Inflammatory macrophage treated with lipopolysaccharide for 1 hour (primary cell): ENCODE results near the gene CLEC19A.

Experiments used
- DNase-seq, 2 donors: peaks; one replicate each; pipeline ENCODE4 v3.0.0-alpha.2; 2020 to 2022

The CLEC19A gene

DNA sequence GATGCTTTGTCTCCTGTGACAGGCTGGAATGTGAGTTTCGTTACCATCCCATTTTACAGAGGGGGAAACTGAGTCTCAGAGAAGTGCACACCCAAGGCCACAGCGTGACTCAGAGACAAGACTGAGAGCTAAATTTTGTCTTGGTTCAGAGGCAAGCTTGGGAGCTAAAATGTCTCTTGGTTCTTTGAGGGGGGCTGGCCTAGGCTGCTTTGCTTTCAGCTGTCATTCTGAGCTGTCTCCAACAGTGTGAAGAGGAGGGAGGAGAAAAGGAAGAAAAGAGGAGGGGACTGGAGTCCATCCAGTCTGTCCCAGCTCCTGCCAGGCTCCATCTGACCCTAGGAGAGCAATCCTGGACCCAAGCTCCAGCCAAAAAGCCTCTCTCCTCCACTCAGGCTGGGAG, at the start of gene CLEC19A:
TSS of gene CLEC19A (plus strand) at position 301 of the 400 bp plus-strand sequence. CDS start 121 bp downstream, outside the sequence.
- no peak for DNase-seq

DNA sequence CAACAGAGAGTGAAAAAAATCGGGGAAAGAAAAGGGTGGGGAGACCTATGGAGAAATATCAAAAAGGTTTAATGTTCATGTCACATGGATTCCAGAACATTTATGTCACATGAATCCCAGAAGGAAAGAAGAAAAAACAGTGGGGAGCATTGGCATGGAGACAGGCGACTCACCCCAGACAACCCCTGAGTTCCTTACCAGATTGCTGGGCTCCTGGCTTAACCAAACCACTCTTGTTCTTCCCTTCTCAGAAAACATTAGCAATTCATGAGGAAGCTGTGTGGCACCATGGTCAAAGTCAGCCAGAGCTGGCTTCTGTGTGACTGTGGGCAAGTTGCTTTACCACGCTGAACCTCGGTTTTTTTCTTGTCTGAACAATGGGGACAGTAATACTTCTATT, 49.6 kb upstream of the CLEC19A start:
- DNase-seq, result no peak

DNA sequence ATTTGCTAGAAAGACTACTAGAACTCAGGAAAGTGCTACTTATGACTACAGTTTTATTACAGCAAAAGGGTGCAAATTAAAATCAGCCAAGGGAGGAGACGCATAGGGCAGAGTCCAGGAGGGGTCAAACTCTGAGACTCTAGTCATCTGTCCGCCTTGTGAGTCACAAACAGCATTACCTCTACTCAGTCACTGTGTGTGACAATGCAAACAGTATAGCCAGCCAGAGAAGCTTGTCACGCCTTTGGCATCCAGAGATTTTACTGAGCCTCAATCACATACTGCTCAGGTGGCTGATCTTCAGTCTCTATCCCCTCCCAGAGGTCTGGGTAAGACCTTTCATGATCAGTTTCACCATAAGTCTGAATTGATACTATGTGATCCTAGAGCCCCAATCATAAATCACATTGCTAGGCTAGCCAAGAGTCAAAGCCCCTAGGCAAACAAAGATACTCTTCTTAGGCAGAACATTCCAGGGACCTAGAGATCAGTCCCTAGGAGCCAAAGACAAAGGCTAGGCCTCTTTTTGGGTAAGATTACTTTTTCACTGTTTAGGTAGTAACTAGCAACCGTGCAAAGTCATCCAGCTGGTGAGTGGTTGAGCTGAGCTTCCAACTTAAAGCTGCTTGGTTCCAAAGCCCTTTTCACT, 48.8 kb upstream of the CLEC19A start:
- no peak for DNase-seq

DNA sequence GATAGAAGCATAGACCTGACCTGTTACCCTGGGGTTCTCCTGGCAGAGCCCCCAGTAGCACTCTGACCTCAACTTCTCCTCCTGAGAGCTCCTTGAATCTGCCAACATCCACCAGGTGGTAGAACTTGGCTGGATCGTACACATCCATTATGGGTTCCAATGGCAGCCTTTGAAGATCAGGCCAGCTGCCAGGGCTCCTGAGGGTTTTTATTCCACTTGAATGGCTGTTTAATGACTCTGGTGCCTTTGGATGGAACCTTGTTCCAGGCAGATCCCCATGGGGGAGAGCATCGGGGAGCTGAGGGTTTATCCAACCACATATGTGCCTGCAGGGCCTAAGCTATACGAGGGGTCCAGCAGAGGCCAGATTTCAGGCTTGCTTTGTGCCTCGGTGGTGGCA, 47.1 kb upstream of the CLEC19A start:
- DNase-seq, result no peak

DNA sequence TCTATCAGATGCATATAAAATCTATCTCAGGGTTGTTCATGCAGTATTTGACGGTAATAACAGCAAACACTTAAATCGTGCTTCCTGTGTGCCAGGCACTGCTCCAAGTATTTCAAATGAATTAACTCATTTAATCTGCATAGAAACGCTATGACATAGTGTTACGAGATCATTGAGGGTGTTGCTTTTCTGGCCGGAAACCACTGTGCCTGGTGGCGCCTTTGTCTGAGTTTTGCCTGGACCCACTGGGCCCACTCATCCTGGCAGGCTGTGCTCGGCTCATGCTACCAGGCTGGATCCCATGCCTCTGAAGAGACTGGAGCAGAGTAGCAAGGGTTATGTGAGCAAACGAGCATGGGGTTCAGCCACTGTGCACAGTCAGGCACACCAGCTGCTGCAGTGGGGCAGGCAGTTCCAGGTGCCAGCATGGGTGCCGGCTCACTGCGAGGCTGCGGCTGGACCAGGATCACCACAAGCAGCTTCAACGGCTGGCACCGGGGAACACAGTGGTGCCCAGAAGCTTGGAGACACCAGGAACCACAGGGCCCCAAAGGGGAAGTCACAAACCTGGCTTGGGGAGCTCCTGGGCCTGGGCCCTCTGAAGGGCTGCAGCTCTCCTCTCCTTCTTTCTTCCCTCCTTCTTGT, 45.9 kb upstream of the CLEC19A start:
- DNase-seq, result no peak

DNA sequence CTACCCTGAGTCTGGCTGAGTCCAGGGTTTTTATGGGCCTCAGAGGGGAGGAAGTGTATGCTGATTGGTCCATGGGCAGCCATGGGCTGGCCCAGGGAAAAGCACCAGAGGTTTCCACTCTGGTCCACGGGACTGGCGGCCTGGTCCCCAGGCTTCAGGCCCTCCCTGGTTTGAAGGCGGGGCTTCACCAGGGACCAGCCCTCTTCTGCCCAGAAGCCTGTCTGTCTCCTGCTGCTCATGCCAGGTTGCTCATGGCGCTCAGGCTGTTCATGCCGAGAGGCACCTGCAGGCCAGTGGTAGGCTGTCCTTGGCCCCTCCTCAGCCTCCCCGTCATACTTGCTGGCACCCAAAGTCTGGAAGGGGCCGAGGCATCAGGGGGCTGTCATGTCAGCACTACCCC, 45.0 kb upstream of the CLEC19A start:
- DNase-seq, result no peak

DNA sequence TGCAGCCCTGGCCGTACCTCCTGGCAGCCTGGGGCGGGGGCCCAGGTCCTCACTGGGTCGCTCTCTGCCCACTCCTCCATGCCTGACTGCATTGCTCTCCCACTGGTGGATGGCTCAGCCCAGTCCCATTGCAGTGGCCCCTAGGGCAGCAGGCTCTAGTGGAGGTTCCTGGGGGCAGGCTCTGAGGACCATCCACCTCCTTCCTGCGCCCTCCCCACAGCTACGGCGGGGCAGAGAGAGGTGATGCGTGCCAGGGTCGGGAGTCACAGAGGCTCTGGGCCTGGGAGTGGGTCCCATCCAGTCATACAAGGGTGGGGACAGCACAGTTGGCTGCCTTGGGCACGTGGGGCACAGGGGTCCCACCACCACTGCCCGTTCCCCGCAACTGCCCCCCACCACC, 44.0 kb upstream of the CLEC19A start:
- no peak for DNase-seq

DNA sequence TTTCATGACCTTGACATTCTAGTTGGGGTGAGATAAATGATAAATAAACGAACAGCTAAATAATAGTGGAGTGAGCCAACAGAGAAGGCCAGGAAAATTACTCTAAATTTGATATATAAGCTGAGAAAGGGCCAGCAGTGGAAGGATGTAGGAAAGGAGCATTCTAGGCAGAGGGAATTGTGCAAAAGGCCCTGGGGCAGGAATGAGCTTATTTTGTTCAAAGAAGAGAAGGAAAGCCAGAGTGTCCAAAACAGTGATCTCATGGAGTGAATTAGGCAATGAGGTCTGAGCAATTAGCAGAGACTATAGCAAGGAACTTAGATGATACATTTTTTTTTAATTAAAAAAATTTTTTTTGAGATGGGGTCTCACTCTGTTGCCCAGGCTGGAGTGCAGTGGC, 43.3 kb upstream of the CLEC19A start:
- DNase-seq, result no peak

DNA sequence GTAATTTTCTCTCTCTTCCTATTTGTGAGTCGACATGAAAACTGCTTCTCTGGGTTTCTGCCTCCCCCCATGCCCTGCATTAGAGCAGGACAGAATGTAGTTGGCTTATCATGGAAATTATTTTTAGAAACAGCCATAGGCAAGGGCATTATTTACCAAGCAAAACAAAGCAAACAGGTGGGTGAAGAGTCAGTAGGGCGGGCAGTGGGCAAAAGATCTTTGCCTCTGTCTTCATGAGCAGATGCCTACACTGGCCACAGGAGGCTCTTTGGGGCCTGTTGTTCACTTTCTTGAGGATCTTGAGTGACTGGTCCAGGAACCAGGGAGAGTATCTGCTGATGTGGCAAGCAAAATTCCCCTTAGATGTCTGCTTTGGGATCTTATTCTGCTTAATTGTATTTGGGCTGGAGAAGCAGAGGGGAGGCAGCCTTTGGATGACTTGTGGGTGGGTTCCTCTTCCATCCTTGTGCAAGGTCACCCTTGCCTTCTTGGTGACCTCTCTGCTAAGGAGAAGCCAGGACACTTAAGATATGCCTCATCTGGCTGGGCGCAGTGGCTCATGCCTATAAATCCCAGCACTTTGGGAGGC, 42.5 kb upstream of the CLEC19A start:
- peak; percentile 8 to 55 for DNase-seq

DNA sequence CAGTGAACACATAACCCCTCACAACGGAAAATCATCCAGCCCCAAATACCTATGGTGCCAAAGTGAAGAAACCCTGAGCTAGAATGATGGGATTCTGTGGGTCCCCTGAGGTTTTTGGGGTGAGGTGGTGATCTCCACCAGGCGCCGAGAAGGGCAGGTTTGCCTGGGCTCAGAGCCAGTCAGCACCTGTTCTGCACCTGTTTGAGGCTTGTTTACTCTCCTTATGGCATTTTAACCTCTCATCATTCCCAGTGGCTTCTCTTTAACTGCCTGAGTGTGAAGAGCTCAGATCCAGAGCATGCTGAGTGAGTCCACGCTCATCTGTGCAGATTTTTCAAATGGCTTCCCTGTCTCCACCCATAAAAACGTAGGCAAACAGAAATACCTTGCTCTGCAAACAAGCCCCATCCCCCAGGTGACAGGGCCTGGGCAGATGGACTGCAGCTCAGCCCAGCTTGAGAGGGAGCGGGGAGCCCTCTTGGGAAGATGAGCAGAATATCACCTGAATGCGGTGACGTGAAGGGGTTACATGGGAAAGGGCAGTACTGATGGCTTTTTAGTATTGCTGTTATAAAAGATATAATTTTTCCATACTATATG, 40.1 kb upstream of the CLEC19A start:
- no peak for DNase-seq

DNA sequence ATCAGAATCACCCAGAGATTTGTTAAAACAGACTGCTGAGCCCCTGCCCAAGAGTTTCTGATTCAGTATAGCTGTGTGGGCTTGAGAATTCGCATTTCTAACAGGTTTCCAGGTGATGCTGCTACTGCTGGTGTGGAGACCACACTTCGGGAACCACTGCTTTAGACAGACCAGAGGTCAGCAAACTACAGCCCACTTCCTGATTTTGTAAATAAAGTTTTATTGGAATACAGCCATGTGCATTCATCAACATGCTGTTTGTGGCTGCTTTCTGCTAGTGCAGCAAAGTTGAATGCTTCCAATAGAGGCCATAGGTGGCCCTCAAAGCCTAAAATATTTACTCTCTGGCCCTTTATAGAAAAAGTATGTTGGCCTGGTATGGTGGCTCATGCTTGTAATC, 32.6 kb upstream of the CLEC19A start:
- DNase-seq, result no peak

DNA sequence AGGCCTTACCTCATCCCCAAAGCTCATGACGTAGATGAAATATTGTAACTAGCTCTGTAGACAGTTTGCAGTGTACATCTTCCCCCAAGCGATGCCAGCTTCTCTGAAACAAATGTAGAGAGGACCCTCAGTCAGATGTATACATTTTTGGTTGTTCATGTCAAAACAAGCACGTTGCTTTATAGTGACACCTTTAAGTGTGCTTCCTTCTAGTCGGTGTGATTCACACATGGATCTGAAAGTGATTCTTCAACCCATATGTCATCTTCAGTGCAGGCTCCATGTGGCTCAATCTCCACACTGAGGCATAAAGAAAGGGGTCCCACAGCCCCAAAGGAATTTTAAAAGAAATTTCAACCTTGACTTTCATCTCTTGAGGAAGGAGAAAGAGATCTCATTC, 30.9 kb upstream of the CLEC19A start:
- no peak for DNase-seq

DNA sequence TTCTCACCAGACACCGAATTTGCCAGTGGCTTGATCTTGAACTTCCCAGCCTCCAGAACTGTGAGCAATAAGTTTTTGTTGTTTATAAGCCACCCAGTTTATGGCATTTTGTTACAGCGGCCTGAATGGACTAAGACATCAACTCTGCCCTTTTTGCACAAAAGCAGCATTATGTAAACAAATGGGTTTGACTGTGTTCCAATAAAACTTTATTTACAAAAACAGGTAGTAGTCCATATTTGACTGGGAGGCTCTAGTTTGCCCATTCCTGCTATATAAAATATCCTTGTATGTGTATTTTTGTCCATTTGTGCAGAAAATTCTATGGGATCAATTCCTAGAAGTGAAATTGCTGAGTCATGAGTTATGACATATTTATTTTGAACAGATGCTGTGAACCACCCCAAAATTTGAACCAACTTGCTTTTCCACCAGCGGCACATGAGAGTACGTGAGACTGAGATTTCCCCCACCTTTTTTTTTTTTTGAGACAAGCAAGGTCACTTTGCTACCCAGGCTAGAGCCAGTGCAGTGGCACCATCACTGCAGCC, 21.3 kb upstream of the CLEC19A start:
- DNase-seq, result no peak

DNA sequence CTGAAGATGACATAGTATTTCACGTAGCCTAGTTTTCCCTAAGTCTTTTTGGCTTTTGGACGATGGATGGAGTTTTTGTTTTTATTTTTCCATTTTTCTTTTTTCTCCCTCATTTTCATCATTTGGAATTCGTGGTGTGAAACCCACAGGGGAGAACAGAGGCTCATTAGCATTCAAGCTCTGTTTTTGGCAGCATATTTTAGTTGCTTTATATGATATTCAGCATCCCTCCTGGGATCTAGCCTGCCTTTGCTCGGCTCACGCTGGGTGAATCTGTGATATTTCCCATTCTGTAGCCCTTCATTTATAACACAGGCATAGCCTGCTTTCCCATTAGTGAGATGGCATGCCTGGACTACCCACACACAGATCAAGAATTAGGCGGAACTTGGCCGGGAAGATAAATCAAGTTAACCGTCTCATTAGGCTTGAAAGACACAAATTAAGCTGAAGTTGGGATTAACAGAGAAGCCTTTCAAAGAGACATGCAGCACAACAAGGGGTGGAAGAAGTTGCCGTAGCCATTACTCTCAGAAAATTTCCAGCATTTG, 20.1 kb upstream of the CLEC19A start:
- DNase-seq, result no peak

DNA sequence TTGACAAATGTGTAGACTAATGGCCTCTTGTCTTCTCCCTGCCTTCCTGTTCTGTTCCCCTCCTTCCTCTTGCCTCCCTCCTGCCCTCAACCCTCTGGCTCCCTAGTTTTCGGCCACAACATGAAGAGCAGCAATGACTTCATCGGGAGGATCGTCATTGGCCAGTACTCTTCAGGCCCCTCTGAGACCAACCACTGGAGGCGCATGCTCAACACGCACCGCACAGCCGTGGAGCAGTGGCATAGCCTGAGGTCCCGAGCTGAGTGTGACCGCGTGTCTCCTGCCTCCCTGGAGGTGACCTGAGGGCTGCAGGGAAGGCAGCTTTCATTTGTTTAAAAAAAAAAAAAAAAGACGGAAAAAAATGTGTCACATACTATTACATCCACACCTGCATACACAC, 18.8 kb upstream of the CLEC19A start:
- DNase-seq, result no peak

DNA sequence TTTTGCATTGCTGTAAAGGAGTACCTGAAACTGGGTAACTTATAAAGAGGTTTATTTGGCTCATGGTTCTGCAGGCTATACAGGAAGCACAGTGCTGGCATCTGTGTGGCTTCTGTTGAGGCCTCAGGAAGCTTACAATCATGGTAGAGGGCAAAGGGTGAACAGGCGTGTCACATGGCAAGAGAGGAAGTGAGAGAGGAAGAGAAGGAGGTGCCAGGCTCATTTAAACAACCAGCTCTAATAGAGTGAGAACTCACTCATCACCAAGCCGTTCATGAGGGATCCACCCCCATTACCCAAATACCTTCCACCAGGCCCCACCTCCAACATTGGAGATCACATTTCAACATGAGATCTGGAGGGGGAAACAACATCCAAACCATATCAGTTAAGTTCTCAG, 16.4 kb upstream of the CLEC19A start:
- DNase-seq, result no peak

DNA sequence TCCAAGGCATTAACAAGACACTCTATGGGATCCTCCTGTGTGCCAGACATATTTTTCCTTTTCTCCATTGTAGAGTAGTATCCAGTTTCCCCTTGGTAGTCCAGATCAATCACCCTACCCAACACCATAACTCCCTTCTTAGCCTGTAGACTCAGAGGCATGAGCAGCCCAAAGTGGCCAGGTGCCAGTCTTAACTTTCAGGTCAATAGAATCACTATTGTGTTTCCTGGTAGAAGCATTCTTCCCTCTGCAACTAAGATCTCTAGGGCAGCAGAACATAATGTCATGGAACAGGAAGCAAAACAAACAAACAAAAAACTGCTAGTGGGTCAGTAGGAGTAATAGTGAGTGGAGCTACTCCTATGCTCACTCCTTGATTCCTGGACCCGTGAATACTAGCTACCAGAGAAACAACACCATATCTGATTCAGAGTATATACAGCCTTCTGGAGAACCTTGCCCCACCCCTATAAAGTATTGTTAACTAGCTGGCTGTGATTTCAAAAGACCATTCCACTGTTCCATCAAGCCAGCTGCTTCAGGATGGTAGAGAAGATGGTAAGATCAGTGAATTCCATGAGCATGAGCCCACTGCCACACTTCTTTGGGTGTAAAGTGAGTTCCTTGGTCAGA, 11.2 kb upstream of the CLEC19A start:
- DNase-seq, result no peak

DNA sequence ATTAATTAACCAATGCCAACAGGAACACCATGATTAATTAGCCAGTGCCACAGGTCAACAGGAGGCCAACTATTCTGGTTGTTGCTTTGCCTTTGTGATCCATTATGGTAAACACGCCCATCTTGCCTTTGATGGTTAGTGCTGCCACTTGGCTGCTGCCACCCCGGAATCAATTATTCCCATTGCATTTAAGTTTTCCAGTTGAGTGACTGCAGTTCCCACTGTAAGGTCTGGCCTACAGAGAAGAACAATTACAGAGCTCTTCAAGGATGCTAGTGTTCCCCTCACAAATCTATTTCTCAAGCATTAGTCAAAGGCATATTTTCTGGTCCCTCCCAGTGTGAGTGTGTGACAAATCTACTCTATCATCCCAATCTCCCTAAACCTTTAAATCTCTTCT, 7.1 kb upstream of the CLEC19A start:
- no peak for DNase-seq

DNA sequence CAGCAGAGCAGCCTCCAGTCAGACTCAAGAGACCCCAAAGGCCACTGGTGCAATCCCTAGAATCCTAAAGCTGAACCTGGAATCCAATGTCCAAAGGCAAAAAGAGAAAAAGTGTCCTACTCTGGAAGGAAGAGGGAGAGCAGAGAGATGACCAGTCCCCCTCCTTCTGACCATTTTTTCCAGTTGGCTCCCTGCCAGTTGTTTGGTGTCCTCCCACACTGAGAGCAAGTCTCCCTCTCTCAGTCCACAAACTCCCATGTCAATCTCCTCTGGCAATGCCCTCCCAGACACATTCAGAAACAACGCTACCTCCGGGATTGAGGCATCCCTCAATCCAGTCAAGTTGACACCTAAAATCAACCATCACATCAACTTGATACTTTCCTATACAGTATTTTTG, 4.3 kb upstream of the CLEC19A start:
- DNase-seq, result no peak

DNA sequence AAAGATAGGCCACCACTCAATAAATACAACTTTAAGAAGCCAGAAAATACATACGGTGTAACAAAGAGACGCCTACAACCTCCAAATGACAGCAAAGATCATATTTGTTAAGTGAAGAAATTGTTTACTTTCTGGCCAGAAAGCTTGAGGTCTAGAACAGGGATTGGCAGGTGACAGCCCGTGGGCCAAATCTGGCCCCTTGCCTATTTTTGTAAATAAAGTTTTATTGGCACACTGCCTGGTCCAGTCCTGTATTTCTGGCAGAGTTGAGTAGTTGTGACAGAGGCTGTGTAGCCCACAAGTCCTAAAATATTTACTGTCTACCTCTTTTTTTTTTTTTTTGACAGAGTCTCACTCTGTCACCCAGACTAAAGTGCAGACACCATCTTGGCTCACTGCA, 3.4 kb upstream of the CLEC19A start:
- DNase-seq, result no peak

DNA sequence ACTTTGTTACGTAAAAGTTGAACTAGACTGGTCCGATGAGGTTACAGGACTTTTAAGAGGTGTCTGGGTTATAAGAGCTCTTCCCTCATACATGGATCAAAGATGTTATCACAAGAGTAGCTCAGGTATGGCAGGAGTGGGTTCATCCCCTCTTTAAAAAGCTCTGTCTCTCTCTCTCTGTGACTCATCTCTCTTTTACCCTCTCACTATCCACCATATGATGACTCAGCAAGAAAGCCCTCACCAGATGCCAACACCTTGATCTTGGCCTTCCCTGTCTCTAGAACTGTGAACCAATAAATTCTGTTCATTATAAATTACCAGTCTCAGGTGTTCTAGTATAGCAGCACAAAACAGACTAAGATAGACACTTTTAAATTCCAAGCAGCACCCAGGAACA, 1.9 kb upstream of the CLEC19A start:
- no peak for DNase-seq

DNA sequence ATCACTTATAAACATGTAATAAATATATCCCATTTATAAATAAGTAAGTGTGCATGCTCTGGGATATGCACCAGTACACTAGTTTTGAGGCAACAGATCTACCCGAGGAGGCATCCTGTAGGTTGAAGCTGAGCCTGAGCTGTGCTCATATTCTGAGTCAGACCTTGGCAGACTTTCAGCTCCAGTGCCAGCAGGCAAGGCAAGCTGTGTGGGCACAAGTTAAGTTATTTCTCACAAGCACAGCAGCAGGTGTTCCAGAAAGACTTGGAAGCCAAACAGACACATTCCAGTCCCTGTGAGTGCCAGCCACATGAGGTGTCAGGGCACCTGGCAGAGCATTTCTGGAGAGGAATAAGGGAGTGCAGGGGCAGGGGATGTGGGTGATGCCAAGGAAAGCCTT, 1.3 kb upstream of the CLEC19A start:
- DNase-seq, result no peak

DNA sequence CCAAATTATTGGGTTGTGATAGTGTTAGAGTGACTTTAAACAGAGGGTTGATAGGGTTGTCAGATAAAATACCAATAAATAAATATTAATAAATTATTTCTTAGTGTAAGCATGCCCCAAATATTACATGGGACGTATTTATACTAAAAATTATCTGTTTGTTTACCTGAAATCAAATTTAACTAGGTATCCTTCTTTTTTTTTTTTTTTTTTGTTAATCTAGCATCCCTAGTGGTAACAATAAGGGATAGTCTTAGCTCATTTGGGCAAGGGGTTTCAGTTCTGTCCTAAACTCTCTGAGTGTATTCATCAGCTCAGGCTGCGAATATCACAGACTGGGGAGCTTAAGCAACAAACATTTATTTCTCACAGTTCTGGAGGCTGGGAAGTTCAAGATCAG, 1.3 kb downstream of the CLEC19A start:
- DNase-seq, result no peak
